SIG-M5 treated with dmso at 0.1 percent for 504 hours (cell line): ENCODE results near the gene ATP6V1B1.

Source experiments
- DNase-seq: peaks from one replicate; lab custom pipeline; 2025; ENCODE audit not compliant: unreplicated experiment; lab: John Stamatoyannopoulos, UW

The ATP6V1B1 gene

DNA sequence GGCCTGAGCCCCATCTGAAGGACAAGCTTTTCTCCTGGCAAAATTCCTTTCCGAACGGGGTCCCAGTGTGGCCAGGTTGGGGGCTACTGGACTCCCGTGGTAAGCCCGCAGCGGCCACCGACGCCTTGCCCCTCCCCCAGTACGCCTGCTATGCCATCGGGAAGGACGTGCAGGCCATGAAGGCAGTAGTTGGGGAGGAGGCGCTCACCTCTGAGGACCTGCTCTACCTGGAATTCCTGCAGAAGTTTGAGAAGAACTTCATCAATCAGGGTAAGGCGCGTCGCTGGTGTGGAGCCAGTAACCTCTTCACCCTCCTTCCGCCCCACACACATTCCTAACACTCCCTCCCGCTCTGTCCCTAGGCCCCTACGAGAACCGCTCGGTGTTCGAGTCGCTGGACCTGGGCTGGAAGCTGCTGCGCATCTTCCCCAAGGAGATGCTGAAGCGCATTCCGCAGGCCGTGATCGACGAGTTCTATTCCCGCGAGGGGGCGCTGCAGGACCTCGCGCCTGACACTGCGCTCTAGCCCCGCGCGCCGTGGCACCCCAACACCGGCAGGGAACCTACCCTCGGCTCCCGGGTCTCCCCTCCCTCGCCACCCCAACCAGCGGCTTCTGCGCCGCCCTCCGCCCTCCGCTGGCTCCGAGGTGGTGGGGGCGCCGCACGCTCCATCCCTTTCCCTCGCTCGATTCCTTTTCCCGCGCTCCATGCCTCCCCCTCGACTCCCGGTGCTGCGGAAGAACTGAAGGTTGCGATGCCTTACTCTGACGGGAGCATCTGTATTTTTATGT is 29.1 kb downstream of the ATP6V1B1 start:
- peak; percentile 46 for DNase-seq

DNA sequence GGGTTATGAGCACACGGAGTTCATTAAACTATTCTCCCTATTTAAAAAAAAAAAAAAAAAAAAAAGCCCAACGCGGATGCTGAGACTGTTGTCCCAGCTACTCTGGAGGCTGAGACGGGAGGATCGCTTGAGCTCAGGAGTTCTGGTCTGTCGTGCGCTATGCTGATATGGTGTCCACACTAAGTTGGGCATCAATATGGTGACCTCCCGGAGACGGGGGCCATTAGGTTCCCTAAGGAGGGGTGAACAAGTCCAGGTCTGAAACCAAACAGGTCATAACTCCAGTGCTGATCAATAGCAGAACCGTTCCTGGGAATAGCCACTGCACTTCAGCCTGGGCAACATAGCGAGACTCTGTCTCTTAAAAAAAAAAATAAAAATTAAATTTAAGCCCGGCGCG is 29.8 kb downstream of the ATP6V1B1 start:
- no peak for DNase-seq

DNA sequence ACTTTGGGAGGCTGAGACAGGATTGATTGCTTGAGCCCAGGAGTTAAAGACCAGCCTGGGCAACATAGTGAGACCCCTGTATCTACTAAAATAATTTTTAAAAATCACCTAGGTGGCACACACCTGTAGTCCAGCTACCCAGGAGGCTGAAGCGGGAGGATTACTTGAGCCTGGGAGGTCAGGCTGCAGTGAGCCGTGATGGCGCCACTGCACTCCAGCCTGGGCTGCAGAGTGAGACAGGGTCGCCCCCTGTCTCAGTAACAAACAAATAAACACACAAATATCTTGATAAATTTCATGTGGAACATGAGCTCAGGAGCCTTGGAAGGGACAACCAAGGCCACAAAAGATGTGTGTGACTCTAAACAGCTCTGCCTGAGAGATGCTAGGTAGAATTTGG is 31.0 kb downstream of the ATP6V1B1 start:
- no peak for DNase-seq

DNA sequence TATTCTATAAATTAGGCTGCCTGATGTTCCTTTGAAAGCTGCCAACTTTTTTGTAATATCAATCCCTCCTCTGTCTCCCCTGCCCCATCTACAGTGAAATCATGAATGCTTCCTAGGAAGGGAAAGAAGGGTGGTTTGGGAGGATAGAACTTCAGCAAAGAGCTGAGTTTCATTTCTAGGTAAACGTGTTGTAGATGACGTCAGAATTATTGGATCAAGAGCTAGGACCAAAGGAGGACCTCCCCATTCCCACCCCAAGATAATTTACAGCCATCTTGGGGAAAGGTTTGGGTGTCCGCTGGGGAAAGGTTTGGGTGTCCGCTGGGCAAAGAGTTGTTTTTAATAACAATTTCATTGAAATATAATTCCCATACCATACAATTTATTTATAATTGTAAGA is 31.5 kb downstream of the ATP6V1B1 start:
- DNase-seq, result no peak

DNA sequence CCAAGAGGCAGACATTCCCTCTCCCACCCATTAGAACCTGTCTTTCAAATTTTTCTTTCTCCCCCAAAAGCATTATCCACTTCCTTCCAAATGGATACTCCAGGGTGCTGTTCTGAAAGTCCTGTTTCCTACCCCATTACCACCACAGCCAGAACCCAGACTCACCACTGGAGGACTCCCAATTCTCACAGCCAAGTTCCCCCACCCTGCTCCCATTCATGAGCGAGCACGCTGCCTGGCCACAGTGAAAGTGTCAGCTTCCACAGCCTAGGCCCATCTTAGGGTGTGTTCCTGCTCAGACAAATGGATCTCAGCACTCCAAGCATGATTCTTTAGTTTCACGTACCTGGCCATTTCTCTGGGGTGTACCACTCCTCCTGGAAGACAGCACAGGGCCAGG is 38.9 kb downstream of the ATP6V1B1 start:
- no peak for DNase-seq

DNA sequence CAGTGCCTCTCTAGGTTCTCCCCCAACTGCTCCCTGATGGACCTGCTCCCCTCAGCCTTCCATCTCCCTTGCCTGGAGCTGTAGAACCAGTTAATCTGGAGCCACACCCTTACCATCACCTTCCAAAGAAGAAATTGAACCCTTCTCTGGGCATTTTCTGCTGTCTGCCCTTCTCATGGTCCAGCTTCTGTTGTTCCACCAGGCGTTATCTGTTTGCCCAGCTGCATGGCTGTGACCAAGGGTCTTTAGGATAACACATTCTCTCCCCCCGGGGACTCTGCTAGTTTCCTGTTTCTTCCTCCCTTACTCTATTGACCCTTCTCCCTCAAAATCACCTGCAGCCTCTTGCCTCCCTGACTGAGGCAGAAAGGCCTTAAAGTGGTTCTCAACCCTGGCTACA is 39.5 kb downstream of the ATP6V1B1 start:
- no peak for DNase-seq

DNA sequence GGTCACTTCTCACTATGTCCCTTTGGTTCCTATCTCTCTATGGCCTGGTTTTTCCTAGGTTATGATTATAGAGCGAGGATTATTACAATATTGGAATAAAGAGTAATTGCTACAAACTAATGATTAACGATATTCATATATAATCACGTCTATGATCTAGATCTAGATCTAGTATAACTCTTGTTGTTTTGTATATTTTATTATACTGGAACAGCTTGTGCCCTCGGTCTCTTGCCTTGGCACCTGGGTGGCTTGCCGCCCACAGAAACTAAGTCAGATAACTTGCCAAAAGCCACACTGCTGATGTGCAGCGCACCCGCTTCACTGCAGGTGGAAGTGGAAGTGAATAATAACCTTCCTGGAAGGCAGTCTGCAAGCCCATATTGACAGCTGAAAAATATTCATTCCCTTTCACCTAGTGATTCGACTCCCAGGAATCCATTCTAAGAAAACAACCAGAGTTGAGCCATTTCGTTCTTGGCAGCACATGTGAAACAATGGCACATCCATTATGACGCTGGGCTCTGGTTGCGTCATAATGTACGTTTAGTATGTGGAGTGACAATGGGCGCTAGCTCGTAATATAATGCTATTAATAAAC is 42.0 kb downstream of the ATP6V1B1 start:
- no peak for DNase-seq

DNA sequence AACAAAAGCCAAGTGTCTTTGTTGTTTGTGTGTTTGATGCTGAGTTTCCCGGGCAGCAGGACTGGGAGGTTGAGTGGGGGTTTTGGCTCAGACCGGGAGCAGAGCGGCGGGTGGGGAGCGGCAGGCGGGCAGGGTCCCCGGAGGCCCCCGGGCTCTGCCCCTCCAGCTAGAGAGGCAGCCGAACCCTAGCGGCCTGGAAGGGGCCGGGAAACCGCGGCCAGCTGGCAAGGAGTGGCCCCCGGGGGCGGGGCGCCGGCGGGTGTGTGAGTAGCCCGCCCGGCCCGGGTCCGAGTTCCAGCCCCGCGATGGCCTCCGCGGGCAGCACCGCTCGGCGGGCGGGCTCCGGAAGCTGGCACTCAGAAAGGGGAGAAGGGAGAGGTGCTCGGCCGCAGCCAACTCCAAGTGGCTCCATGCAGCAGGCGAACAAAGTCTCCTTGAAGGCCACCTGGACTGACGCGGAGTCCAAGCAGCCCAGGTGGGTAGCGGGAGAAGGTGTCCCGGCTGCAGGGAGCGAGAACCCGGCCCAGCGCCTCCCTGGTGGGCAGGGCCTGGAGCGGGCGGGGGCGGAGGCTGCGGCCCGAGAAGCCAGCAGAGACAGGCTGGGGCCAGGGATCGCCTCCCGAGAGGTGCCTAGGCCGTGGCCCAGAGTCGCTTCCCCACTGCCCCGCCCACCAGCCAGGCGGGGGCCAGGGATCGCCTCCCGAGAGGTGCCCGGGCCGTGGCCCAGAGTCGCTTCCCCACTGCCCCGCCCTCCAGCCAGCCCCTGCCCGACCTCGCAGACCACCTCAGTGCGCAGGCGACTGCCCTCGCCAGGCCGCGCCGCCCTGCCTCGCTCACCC is 42.9 kb downstream of the ATP6V1B1 start, which contains the start of gene ANKRD53:
Gene ANKRD53, plus strand, starts transcription at position 290 of the 839 bp plus-strand sequence. Its CDS starts 16 bp downstream, at position 306.
- DNase-seq, result no peak

DNA sequence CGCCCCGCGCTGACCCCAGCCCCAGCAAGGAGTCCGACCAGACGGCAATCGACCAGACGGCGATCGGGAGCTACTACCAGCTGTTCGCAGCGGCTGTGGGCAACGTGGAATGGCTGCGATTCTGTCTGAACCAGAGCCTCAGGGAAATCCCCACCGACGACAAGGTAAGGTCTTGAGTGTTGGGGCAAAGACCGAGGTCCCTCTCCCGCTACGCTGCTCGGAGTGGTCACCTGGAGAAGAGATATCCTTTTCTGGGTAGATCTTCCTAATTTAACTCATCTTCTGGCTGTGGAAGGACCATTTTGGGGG is 43.4 kb downstream of the ATP6V1B1 start:
- DNase-seq, result no peak

DNA sequence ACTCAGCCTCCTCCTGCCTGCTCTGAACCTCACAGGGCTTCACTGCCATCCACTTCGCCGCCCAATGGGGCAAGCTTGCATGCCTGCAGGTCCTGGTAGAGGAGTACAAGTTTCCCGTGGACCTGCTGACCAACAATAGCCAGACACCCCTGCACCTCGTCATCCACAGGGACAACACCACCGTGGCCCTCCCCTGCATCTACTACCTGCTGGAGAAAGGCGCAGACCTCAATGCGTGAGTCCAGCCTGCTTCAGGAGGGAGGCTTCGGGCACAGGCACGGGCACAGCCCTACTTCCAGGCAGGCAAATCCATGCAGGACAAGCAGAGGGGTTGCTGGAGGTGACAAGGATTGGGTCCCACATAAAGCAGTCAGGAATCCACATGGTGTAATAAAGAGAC is 43.9 kb downstream of the ATP6V1B1 start:
- no peak for DNase-seq

DNA sequence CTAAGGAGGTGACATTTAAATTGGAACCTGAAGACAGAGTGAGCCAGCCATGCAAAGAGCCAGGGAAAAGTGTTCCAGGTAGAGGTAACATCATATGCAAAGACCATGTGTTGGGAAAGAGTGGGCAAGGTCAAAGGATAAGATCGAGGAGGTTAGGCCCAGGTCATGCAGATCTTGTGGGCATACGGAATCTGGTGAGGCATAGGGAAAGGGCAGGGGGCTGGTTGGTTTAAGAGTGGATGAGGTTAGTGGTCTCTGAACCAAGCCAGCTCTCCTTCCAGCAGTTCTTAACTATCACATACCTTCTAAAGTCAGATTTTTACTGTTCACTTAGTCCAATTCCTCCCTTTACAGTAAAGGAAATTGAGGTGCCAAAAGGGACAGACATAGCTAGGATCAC is 45.7 kb downstream of the ATP6V1B1 start:
- DNase-seq, result no peak

DNA sequence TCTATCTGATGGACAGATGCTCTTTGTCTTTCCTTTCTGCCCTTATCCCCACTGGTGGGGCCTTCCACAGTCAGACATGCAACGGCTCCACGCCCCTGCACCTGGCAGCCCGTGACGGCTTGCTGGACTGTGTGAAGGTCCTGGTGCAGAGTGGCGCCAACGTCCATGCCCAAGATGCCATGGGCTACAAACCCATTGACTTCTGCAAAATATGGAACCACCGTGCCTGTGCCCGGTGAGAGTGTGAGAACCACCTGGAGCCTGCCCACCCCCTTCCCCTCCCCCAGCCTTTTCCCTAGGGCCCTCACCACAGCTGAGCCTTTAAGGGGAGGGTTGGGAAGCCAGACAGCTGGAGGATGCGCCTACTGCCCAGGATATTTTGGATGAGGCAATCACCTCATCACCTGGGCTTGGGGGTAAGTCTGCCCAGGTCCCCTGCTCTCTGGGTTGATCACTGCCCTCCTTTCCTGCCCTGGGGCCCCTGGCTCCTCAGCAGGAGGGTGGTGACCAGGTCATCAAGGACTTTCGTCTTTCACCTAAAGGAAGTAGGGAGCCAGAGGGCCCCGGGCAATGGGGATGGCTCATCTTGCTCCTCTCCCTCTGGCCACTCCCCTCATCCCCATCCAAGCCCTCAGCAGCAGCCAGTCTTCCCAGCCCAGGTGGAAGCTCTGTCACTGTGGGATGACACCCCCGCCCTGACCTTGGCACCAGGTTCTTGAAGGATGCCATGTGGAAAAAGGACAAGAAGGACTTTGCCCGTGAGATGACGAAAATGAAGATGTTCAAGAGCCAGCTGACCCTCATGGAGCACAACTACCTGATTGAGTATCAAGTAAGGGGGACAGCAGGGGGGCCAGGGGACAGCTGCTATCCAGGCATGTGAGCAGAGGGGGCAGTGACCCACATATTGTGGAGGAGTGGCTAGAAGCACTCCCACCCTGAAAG is 46.4 kb downstream of the ATP6V1B1 start:
- DNase-seq, result no peak

DNA sequence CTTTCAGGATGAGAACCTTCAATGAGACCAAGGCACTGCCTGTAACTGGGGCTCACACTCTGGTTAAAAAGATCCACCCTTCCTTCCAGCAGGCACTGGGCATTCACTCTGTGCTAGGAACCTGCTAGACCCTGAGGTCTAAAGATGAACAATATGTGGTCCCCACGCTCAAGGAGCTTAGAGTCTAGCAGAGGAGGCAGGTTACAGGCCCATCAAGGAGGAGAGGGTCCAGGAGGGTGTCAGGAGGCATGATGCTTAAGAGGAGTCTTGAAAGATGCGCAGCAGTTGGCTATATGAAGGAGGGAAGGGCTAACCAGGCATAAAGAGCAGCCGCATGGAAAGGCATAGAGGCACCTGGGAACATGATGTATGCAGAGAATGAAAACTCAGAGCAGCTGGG is 47.3 kb downstream of the ATP6V1B1 start:
- no peak for DNase-seq

DNA sequence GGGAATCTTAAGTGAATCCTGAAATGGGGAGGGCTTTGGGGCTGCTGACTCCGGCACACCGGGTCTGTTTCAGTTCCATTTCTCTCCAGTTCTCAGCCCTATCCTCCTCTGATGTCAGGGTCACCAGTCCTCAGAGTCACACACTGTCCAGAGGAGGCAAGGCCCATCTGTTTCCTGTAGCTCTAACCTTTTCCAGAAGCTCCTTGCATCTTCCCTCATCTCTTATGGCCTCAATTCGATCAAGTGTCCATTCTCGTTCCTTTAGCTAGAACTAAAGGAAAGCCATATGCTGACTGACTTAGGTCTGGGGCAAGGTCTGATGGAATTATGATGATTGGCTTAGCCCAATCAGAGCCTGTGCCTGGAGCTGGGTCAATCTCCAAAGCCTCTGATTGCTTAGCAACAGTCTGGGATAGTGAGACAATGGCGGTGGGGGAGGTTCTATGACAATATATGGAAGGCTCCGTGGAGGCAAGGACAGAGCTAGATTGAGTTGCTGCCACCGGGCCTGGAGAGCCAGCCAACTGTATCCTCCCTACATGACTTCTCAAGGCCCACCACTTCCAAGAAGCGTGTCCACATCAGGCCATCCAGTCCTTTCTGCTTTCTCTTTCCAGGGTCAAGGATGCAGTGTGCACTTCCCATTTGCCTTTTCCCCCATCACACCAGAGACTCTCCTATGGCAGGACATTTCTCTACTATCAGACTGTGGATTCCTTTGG is 48.0 kb downstream of the ATP6V1B1 start:
- DNase-seq, result no peak

DNA sequence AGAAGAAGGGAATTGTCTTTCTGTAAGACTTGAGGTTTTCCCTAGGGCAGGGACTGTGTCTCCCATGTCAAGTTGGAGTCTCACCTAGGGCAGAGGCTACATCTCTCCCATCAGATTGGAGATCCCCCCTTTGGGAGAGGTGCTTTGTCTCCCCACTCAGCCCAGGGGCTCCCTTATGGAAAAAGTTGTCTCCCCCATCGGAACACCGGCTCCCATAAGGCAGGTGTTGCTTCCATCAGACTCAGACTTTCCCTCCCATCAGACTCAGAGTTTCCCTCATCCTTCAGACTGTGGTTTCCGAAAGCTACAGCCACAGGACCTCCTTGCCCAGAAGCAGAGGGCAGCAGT is 48.5 kb downstream of the ATP6V1B1 start:
- no peak for DNase-seq

DNA sequence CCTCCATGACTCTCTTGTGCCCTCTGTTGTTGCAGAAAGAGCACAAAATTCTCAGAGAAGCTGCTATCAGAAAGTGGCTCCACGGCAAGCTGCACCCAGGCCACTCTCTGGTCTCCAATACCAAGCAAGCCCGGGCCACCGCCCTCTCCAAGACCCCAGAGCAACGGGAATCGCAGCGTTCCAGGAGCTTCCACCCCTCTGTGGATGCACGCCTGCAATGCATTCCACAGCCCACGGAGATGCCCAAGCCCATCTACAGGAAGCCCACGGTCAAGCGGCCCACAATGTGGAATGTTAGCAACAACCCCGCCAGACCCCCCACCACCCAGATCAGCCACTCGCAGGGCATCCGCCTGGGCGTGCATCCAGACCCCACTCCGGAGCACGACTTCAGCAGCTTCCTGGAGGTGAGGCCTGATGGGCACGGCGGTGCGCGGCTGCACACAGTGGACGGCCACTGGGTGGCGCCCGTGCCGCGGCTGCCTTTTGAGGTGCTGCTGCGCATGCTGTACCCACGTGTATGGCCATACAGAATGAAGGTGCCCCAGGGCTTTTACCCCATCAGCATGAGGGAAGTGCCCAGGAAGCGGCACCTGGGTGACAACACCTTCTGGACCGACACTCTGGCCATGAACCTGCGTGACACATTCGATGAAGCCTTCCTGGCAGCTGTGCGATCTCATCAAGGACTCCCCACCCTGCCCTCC is 49.0 kb downstream of the ATP6V1B1 start:
- no peak for DNase-seq

DNA sequence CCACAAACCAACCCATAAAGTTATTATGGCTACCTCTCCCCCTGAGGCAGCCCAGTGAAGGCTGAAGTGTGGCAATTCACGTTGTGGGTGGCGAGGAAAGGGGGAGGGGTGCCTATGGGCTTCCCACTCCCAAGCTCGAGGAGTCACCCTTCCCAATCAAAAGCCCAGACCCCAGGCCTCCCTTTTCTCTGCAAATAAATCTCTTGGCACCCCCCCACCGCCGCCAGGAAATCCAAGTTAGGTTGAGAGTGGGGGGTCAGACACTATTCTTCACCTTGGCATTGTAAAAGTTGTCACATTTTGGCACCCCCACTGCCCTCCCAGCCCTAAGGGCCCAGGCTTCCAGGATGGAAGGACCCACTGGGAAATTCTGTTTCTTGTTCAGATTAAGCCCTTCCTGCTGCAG is 49.6 kb downstream of the ATP6V1B1 start:
- DNase-seq, result no peak

DNA sequence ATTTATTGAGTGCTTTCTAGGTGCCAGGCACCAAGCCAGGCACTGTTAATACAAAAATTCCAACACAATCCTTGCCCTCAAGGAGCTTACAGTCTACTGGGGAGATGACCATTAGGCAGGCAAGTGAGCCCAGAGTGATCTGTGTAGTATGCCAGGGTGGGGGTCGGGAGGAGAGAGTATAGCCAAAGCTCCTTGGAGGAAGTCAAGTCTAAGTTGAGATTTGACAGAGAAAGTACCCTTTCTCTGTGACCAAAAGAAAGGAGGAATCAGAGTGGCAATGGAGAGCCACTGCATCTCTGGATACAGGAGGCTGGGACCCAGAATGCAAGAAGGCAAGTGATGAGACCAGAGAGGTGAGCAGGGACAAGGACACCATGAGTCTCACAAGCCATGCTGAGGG is 50.3 kb downstream of the ATP6V1B1 start:
- no peak for DNase-seq

DNA sequence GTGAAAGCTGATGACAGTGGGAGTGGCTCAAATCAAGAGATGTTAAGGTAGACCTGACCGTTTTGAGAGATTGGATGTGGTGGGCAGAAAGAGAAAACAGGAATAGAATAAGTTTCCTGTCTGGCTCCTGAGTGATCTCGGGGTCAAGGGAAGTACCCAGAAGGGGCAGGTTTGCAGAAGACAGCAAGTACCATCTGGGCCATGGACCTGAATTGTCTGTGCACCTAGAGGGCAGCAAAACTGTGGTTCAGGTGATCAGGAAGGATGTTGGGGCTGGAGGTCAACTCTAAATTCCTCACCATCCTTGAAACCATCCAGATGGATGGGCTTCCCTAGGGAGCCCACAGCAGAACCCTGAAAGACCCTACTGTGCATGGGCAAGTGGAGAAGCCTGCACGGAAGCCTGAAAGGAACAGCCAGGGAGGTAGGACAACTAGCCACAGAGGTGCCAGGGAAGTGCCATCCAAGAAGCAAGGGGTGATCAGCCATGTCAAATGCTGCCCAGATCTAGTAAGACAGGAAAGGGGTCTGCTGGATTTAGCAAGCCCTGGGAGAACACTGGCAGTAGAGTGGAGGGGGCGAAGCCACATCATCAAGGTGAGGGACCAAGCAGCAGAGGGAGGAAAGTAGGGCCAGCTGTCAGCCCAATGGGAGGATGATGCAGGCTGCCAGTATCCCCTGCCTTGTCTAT is 50.9 kb downstream of the ATP6V1B1 start:
- DNase-seq, result no peak
